ENCODE measurements around the gene MICAL3.

Gene MICAL3

GRCh38 chr22:17829695-17830042 lies 194.7 kb downstream of the MICAL3 start:
- DNase-seq, result no peak

- no peak for DNase-seq
These were observed 195.8 kb downstream of the MICAL3 start for GRCh38 chr22:17828502-17829080.

GRCh38 chr22:17827466-17827865 lies 196.9 kb downstream of the MICAL3 start:
- DNase-seq, result no peak

- DNase-seq, result no peak
These were observed 198.3 kb downstream of the MICAL3 start for GRCh38 chr22:17825876-17826550.

GRCh38 chr22:17824457-17824856 lies 199.9 kb downstream of the MICAL3 start:
- no peak for DNase-seq

- no peak for DNase-seq
These were observed 200.4 kb downstream of the MICAL3 start for GRCh38 chr22:17823964-17824363.

- DNase-seq, result no peak
These were observed 201.1 kb downstream of the MICAL3 start for GRCh38 chr22:17823226-17823625.

- no peak for DNase-seq
These were observed 202.3 kb downstream of the MICAL3 start for GRCh38 chr22:17822087-17822486.

- no peak for DNase-seq
These were observed 203.4 kb downstream of the MICAL3 start for GRCh38 chr22:17820879-17821439.

- no peak for DNase-seq
These were observed 205.7 kb downstream of the MICAL3 start for GRCh38 chr22:17818649-17819048.

- no peak for DNase-seq
These were observed 206.2 kb downstream of the MICAL3 start for GRCh38 chr22:17818180-17818579.

- no peak for DNase-seq
These were observed 206.8 kb downstream of the MICAL3 start for GRCh38 chr22:17817511-17818065.

GRCh38 chr22:17817079-17817478 lies 207.3 kb downstream of the MICAL3 start:
- no peak for DNase-seq

GRCh38 chr22:17816649-17817048 lies 207.7 kb downstream of the MICAL3 start:
- DNase-seq, result no peak

- DNase-seq, result no peak
These were observed 208.6 kb downstream of the MICAL3 start for GRCh38 chr22:17815703-17816254.

- DNase-seq, result no peak
These were observed 209.5 kb downstream of the MICAL3 start for GRCh38 chr22:17814830-17815229.

- DNase-seq, result no peak
These were observed 210.3 kb downstream of the MICAL3 start for GRCh38 chr22:17814084-17814483.

- DNase-seq, result no peak
These were observed 213.2 kb downstream of the MICAL3 start for GRCh38 chr22:17811119-17811518.

- DNase-seq, result no peak
These were observed 213.7 kb downstream of the MICAL3 start for GRCh38 chr22:17810570-17811116.

GRCh38 chr22:17808693-17809403 lies 215.5 kb downstream of the MICAL3 start:
- no peak for DNase-seq

- no peak for DNase-seq
These were observed 216.6 kb downstream of the MICAL3 start for GRCh38 chr22:17807578-17808410.

- no peak for DNase-seq
These were observed 217.3 kb downstream of the MICAL3 start for GRCh38 chr22:17807086-17807485.

Data from activated CD8-positive, alpha-beta memory T cell treated with anti-CD3 and anti-CD28 coated beads for 24 hours (primary cell).